ENCODE results near the gene TCF4.
"Not testable (repeated sequence)": the region's sequence is repeated elsewhere in the genome, so short reads cannot be mapped to it uniquely, and the experiment has no call there.

The TCF4 gene

DNA sequence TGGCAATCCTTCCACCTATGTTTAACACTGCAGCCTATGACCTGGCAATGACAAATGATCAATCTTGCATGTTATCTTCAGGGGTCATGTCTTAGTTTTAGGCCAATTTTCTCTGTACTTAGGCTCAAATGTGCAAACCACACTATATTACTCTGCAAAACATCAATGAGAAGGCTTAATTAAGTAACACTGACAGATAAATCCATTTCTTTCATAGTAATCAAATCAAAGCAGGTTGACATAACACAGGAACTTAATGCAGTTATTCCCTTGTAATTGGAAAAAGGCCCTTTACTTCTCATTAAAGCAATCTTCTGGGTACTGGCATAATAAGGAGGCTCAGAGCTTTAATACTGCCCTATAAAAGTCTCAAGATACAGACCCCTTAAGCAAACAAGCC is 114.4 kb downstream of the TCF4 start:
- no peak overlapping the region for H3K4me3 ChIP-seq (ENCODE audit: low read depth, low read length)
- TF ChIP-seq, protein P1, sequence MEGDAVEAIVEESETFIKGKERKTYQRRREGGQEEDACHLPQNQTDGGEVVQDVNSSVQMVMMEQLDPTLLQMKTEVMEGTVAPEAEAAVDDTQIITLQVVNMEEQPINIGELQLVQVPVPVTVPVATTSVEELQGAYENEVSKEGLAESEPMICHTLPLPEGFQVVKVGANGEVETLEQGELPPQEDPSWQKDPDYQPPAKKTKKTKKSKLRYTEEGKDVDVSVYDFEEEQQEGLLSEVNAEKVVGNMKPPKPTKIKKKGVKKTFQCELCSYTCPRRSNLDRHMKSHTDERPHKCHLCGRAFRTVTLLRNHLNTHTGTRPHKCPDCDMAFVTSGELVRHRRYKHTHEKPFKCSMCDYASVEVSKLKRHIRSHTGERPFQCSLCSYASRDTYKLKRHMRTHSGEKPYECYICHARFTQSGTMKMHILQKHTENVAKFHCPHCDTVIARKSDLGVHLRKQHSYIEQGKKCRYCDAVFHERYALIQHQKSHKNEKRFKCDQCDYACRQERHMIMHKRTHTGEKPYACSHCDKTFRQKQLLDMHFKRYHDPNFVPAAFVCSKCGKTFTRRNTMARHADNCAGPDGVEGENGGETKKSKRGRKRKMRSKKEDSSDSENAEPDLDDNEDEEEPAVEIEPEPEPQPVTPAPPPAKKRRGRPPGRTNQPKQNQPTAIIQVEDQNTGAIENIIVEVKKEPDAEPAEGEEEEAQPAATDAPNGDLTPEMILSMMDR (IDR thresholded peaks at IDR 0.05; ENCODE audit: control insufficient read depth, extremely low read depth, insufficient read depth) = no peak
- DNase-seq (ENCODE audit: low read depth) = no peak

DNA sequence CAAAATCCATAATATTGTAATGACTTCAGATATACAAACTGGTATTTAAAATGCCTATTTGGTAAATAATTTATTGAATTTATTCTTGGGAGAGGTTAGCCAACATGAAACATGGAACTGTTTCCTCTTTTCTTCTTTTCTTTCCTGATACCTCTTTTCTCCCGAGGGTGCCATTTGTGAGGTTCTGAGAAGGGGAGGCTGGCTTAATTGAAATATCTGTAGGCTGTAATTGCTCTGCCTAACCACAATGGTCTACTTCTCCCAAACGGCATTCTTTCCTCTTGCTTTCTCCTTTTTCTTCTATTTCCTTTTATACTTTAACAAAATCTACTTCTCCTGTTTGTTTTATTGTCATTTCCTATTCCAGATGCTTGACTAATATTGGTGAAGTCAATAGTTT is 114.9 kb downstream of the TCF4 start:
- no peak for DNase-seq (ENCODE audit: low read depth)
- no peak overlapping the region for H3K4me3 ChIP-seq (ENCODE audit: low read depth, low read length)
- TF ChIP-seq, protein P1 (IDR thresholded peaks at IDR 0.05; ENCODE audit: control insufficient read depth, extremely low read depth, insufficient read depth) = no peak

DNA sequence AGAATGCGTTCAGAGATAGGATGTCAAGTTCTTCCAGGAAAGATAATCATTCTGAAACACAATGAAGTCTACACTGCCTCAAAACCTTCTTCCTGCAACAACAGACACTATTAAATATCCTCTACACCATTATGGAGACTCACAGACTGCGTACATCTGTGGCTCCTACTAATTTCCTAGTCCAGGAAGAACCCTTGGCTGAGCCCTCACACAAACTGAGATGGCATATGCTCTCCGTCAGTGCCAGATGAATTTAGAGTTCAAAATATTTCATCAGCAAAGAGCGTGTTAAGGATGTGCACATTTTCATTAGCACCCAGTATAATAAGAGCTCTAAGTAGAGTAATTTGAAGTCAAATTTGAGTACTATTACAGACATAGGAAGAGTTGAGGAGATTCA is 117.2 kb downstream of the TCF4 start:
- no peak for DNase-seq (ENCODE audit: low read depth)
- TF ChIP-seq, protein P1 (IDR thresholded peaks at IDR 0.05; ENCODE audit: control insufficient read depth, extremely low read depth, insufficient read depth) = no peak
- no peak overlapping the region for H3K4me3 ChIP-seq (ENCODE audit: low read depth, low read length)

DNA sequence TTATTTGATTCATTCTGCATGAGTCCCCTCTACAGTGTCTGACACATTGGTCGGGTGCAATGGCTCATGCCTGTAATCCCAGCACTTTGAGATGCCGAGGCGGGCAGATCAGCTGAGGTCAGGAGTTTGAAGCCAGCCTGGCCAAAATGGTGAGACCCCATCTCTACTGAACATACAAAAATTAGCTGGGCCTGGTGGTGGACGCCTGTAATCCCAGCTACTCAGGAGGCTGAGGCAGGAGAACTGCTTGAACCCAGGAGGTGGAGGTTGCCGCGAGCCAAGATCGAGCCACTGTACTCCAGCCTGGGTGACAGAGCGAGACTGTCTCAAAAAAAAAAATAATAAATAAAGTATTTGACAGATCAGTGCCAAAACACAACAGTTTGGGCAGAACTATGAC is 118.9 kb downstream of the TCF4 start:
- not testable (repeated sequence) for DNase-seq (ENCODE audit: low read depth); H3K4me3 ChIP-seq (ENCODE audit: low read depth, low read length)

DNA sequence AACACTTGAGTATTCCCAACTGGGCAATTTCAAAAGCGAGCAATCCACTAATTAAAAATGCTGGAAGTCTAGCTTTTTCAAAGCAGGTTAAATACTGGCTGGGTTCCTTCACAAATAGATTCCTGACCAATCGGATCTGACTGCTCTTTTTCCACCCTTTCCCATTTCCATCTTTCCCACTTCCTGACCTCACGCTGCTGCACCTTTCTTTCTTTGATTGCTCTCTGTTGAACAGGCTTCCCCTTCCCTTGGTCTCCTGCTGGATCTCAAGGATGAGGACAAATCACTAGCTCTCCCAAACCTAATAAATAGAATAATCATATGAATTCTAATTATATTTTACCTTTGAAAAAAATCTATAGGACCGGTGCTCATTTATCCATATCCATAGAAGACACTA is 121.2 kb downstream of the TCF4 start:
- DNase-seq (ENCODE audit: low read depth) = no peak
- TF ChIP-seq, protein P1 (IDR thresholded peaks at IDR 0.05; ENCODE audit: control insufficient read depth, extremely low read depth, insufficient read depth) = no peak

DNA sequence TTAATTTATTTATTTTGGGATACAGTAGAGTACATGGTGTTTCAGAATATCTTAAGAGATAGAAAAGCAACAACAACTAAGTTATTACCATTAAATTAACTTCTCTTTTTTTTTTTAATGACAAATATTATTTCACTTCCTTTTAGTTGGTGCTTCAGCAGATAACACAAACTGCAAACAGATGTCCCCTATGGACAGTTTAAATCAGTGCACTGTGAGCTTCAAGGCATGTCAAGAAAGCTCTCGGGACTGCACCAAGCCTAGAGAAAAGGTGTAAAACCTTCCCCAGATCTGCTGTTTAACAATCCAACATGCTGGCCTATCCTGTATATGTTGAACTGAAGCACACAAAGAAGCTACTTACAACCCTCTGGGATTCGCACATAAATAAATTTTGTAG is 122.7 kb downstream of the TCF4 start:
- TF ChIP-seq, protein P1 (IDR thresholded peaks at IDR 0.05; ENCODE audit: control insufficient read depth, extremely low read depth, insufficient read depth) = no peak
- no peak for DNase-seq (ENCODE audit: low read depth)
- H3K4me3 ChIP-seq (ENCODE audit: low read depth, low read length) = no peak overlapping the region

More for the DNA sequence above, 121.2 kb downstream of the TCF4 start:
- H3K4me3 ChIP-seq (ENCODE audit: low read depth, low read length) = no peak overlapping the region

DNA sequence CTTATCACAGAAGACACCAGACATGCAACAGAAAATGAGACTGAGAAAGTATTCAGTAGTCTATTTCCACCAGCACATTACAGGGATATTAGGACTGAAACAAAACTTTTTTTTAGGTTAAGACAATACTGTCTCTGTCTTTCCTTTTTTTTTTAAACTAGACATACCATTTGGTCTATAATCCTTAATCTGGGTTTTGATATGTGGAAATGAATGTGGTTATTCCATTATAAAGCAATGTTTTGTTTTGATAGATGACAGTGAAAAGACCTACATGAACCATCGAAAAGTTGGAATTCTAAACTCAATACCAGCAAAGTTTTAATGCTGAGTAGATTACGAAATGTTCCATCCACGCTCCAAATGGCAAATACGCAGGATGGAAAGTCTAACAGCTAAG is 123.4 kb downstream of the TCF4 start:
- no peak for DNase-seq (ENCODE audit: low read depth)
- TF ChIP-seq, protein P1 (IDR thresholded peaks at IDR 0.05; ENCODE audit: control insufficient read depth, extremely low read depth, insufficient read depth) = no peak
- no peak overlapping the region for H3K4me3 ChIP-seq (ENCODE audit: low read depth, low read length)
